CD14-positive monocyte (primary cell): ENCODE measurements around the gene ALG6. TPM values are rescaled to one million over a fixed set of nuclear protein-coding genes. Genes with fewer than 3 reads are reported as not detected.
"Not testable (repeated sequence)": the region's sequence is repeated elsewhere in the genome, so short reads cannot be mapped to it uniquely, and the experiment has no call there.

ENCODE experiments used
- DNase-seq, 3 donors: peaks; one replicate each; pipeline ENCODE4 v3.0.0-alpha.2; 2011 to 2022
- H2AFZ ChIP-seq: 2 replicates; pipeline ENCODE4 v1.6.0; 2012; ENCODE audit warnings: mild to moderate bottlenecking, low read depth, low read length, inconsistent platforms; ENCODE audit not compliant: insufficient read depth, poor library complexity, severe bottlenecking
- H3K27ac ChIP-seq, 2 donors: 1 replicate in 1 of 2; 2 replicates in 1 of 2; pipeline ENCODE4 v1.5.1; 2012 to 2013; ENCODE audit warnings: low read length in 2 of 2, control low read depth in 1 of 2, inconsistent platforms in 1 of 2, low read depth in 1 of 2, mild to moderate bottlenecking in 1 of 2
- H3K27me3 ChIP-seq, 2 donors: one replicate each; pipeline versions ENCODE4 v1.6.0 to v1.6.1; 2011 to 2013; ENCODE audit warnings: low read length in 2 of 2; ENCODE audit not compliant: control insufficient read depth in 2 of 2, insufficient read depth in 2 of 2
- H3K36me3 ChIP-seq, 2 donors: replicated peaks in 1 of 2; 1 replicate in 1 of 2; 2 replicates in 1 of 2; pipeline versions ENCODE4 v1.5.1 to v1.6.1; 2012 to 2013; ENCODE audit warnings: low read length in 2 of 2, control low read depth in 1 of 2, inconsistent platforms in 1 of 2, mild to moderate bottlenecking in 1 of 2; ENCODE audit not compliant: insufficient read depth in 2 of 2, control insufficient read depth in 1 of 2
- H3K4me1 ChIP-seq, 2 donors: 1 replicate in 1 of 2; 2 replicates in 1 of 2; pipeline versions ENCODE4 v1.5.1 to v1.6.1; 2012 to 2013; ENCODE audit warnings: low read length in 2 of 2, control low read depth in 1 of 2, inconsistent platforms in 1 of 2, mild to moderate bottlenecking in 1 of 2, moderate library complexity in 1 of 2; ENCODE audit not compliant: insufficient read depth in 2 of 2, control insufficient read depth in 1 of 2
- H3K4me2 ChIP-seq: replicated peaks from 2 replicates; pipeline ENCODE3; 2012; ENCODE audit warnings: low read length, moderate library complexity, mild to moderate bottlenecking; ENCODE audit not compliant: poor library complexity, severe bottlenecking; ENCODE audit errors: extremely low read depth
- H3K4me3 ChIP-seq, 3 experiments: fragments of 200-600 bp in 1 of 3; sonication (generic) in 1 of 3; replicated peaks in 1 of 3; 1 replicate in 2 of 3; 2 replicates in 1 of 3; pipeline ENCODE4 v1.5.1; 2011 to 2013; ENCODE audit warnings: low read length in 3 of 3, mild to moderate bottlenecking in 3 of 3, control low read depth in 2 of 3, low read depth in 2 of 3, inconsistent platforms in 1 of 3, moderate library complexity in 1 of 3
- H3K79me2 ChIP-seq: 2 replicates; pipeline ENCODE4 v1.6.0; 2012; ENCODE audit warnings: mild to moderate bottlenecking, control low read depth, inconsistent platforms, low read length, moderate library complexity; ENCODE audit not compliant: insufficient read depth
- H3K9ac ChIP-seq: 2 replicates; pipeline ENCODE4 v1.6.0; 2017; ENCODE audit warnings: low read length, mild to moderate bottlenecking; ENCODE audit not compliant: insufficient read depth, poor library complexity, severe bottlenecking
- H3K9me3 ChIP-seq, 2 donors: replicated peaks in 1 of 2; 1 replicate in 1 of 2; 2 replicates in 1 of 2; pipeline versions ENCODE4 v1.5.1 to v1.6.1; 2012 to 2013; ENCODE audit warnings: low read length in 2 of 2, control low read depth in 1 of 2; ENCODE audit not compliant: control insufficient read depth in 1 of 2, insufficient read depth in 1 of 2
- H4K20me1 ChIP-seq: 2 replicates; pipeline ENCODE4 v1.6.0; 2012; ENCODE audit warnings: mild to moderate bottlenecking, low read length, control low read depth, moderate library complexity; ENCODE audit not compliant: insufficient read depth
- H3K27ac Mint-ChIP-seq, 7 donors: one replicate each; pipeline ENCODE4 v1.8.0; 2020; ENCODE audit warnings: mild to moderate bottlenecking in 7 of 7, mixed read lengths in 7 of 7, moderate library complexity in 6 of 7, inconsistent platforms in 2 of 7
- H3K27me3 Mint-ChIP-seq, 3 donors: one replicate each; pipeline ENCODE4 v1.8.0; 2021 to 2022; ENCODE audit warnings: low read depth in 3 of 3, mild to moderate bottlenecking in 3 of 3, mixed read lengths in 3 of 3, moderate library complexity in 3 of 3, inconsistent platforms in 1 of 3
- H3K36me3 Mint-ChIP-seq, 2 donors: one replicate each; pipeline ENCODE4 v1.8.0; 2020; ENCODE audit warnings: mixed read lengths in 2 of 2, inconsistent platforms in 1 of 2, mild to moderate bottlenecking in 1 of 2
- H3K4me1 Mint-ChIP-seq: one replicate; pipeline ENCODE4 v1.8.0; 2020; ENCODE audit warnings: mild to moderate bottlenecking, mixed read lengths
- H3K4me3 Mint-ChIP-seq, 2 donors: one replicate each; pipeline ENCODE4 v1.8.0; 2020; ENCODE audit warnings: mild to moderate bottlenecking in 2 of 2, mixed read lengths in 2 of 2, moderate library complexity in 1 of 2
- H3K9me3 Mint-ChIP-seq, 7 donors: one replicate each; pipeline ENCODE4 v1.8.0; 2020 to 2022; ENCODE audit warnings: mixed read lengths in 7 of 7, mild to moderate bottlenecking in 6 of 7, moderate library complexity in 6 of 7, inconsistent platforms in 2 of 7
- WGBS: methylation state at CpG from one replicate; pipeline ENCODE4 v1.1.5; 2013; ENCODE audit warnings: missing lambda C conversion rate; ENCODE audit not compliant: insufficient coverage; 5-methylcytosine and 5-hydroxymethylcytosine counted together
- intact Hi-C, 2 donors: fragments of 100-400 bp; cut with micrococcal nuclease; formaldehyde crosslinking; loops; one replicate each; pipeline versions ENCODE4 v1.15.0 to v1.15.1; 2023
- polyA plus RNA-seq, 3 donors: library from polyadenylated mRNA; depleted of rRNA in 1 of 3; unstranded in 2 of 3; stranded (reverse) in 1 of 3; fragments of 300-500 nt in 2 of 3; fragments of >200 nt in 1 of 3; fragmentation: Illumina TruSeq in 2 of 3; gene quantifications; 1 replicate in 2 of 3; 2 replicates in 1 of 3; pipeline ENCODE4 v1.2.3, GENCODE V29; 2012 to 2021
- TF ChIP-seq, protein P1 (sequence below): fragments of 200-600 bp; IDR thresholded peaks from one replicate; pipeline ENCODE4 v1.8.0; 2022; ENCODE audit warnings: antibody characterized with exemption, mild to moderate bottlenecking

ALG6 gene
- polyA plus RNA-seq, 3 donors, result 9.3 to 24.7 (median 20.2) TPM

DNA sequence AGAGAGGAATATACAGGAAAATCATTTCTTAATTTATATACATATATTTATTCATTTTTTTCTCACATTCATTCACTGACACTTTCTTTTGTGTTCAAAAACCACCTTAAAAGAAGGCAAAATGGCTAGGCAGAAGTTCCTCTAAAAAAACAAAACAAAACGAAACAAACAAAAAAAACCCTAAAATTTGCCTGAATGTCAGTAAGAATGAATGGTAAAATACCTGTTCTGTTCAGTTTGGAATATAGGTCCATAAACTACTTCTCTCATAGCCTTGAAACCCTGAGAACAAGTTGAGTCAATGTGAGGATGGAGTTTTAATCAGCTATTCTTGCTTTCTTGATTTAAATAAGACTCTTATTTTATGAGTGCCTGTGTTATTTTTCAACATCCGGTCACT is 14.7 kb upstream of the ALG6 start:
- Histone ChIP-seq H3K79me2 (no peaks in the 10 kb centered on the region), H2AFZ (no peak overlapping the region), H3K4me2 (no peak overlapping the region), H3K9ac (no peak overlapping the region), H3K4me1 (no peaks in the 10 kb centered on the region), H3K4me3 (no peak overlapping the region), H3K27ac (no peak overlapping the region), H3K36me3 (no peaks in the 10 kb centered on the region), H4K20me1 (no peaks in the 10 kb centered on the region), H3K9me3 (no peaks in the 10 kb centered on the region), H3K27me3 (peaks cover 25 to 40% of the 10 kb centered on the region in 2 donors)
- no CpG with 5 or more reads among the region's 2 CpGs for WGBS
- H3K27me3 Mint-ChIP-seq, result peaks cover 19 to 34% (median 21%) of the 10 kb centered on the region in 3 donors
- DNase-seq, result no peak
- H3K9me3 Mint-ChIP-seq, result peaks cover 0 to 4% (median 0%) of the 10 kb centered on the region in 7 donors
- no peaks in the 10 kb centered on the region for H3K4me1 Mint-ChIP-seq
- intact Hi-C loops, result no loop called here
- H3K4me3 Mint-ChIP-seq, result no peak overlapping the region
- TF ChIP-seq, protein P1, sequence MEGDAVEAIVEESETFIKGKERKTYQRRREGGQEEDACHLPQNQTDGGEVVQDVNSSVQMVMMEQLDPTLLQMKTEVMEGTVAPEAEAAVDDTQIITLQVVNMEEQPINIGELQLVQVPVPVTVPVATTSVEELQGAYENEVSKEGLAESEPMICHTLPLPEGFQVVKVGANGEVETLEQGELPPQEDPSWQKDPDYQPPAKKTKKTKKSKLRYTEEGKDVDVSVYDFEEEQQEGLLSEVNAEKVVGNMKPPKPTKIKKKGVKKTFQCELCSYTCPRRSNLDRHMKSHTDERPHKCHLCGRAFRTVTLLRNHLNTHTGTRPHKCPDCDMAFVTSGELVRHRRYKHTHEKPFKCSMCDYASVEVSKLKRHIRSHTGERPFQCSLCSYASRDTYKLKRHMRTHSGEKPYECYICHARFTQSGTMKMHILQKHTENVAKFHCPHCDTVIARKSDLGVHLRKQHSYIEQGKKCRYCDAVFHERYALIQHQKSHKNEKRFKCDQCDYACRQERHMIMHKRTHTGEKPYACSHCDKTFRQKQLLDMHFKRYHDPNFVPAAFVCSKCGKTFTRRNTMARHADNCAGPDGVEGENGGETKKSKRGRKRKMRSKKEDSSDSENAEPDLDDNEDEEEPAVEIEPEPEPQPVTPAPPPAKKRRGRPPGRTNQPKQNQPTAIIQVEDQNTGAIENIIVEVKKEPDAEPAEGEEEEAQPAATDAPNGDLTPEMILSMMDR, result no peak
- no peaks in the 10 kb centered on the region for H3K36me3 Mint-ChIP-seq
- no peak overlapping the region for H3K27ac Mint-ChIP-seq

DNA sequence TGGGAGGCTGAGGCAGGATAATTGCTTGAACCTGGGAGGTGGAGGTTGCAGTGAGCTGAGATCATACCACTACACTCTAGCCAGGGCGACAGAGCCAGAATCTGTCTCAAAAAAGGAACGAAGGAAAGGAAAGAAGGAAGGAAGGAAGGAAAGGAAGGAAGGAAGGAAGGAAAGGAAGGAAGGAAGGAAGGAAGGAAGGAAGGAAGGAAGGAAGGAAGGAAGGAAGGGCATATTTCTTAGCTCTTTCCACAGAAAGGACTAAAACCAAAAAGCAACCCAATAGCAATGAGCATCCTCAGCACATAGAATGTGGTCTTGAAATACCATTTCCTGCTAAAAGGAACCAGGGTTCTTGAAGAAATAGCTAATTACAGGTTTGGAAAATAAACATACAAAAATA is 11.2 kb upstream of the ALG6 start:
- H3K79me2 ChIP-seq, H3K9me3 Mint-ChIP-seq, DNase-seq, H3K4me2 ChIP-seq, H4K20me1 ChIP-seq, H3K4me1 Mint-ChIP-seq, H3K36me3 Mint-ChIP-seq, H3K36me3 ChIP-seq, H3K4me1 ChIP-seq, intact Hi-C loops, H3K27ac Mint-ChIP-seq, H3K4me3 ChIP-seq, H2AFZ ChIP-seq, H3K27ac ChIP-seq, H3K9me3 ChIP-seq, H3K9ac ChIP-seq, H3K4me3 Mint-ChIP-seq: not testable (repeated sequence)
- H3K27me3 ChIP-seq, result peaks cover 23 to 34% of the 10 kb centered on the region in 2 donors
- WGBS, result no CpG with 5 or more reads among the region's 2 CpGs
- H3K27me3 Mint-ChIP-seq, result peaks cover 15 to 31% (median 20%) of the 10 kb centered on the region in 3 donors
